NT2/D1 (cell line): ENCODE data around the gene MARK3.

Source experiments
- DNase-seq: peaks from one replicate; pipeline ENCODE4 v3.0.0-alpha.2; 2011; ENCODE audit warnings: low read depth, low spot score
- H3K27me3 ChIP-seq: 2 replicates; pipeline ENCODE4 v1.6.0; 2011; ENCODE audit warnings: mild to moderate bottlenecking; ENCODE audit not compliant: insufficient read length, insufficient read depth
- H3K36me3 ChIP-seq: 2 replicates; pipeline ENCODE4 v1.6.1; 2011; ENCODE audit warnings: mild to moderate bottlenecking, low read length, mixed read lengths; ENCODE audit not compliant: insufficient read depth, insufficient read length
- H3K4me1 ChIP-seq: 2 replicates; pipeline ENCODE4 v1.5.1; 2011; ENCODE audit not compliant: insufficient read depth, insufficient read length
- H3K4me3 ChIP-seq: 2 replicates; pipeline ENCODE4 v1.5.1; 2011; ENCODE audit warnings: low read depth; ENCODE audit not compliant: insufficient read length
- H3K9ac ChIP-seq: 2 replicates; pipeline ENCODE4 v1.6.0; 2011; ENCODE audit warnings: low read depth; ENCODE audit not compliant: insufficient read length
- H3K9me3 ChIP-seq: 2 replicates; pipeline ENCODE4 v1.5.1; 2011; ENCODE audit warnings: mild to moderate bottlenecking, low read length; ENCODE audit not compliant: insufficient read depth
- SUZ12 ChIP-seq: IDR thresholded peaks from 2 replicates; pipeline ENCODE4 v1.6.1; 2011; ENCODE audit not compliant: insufficient read length, insufficient read depth; ENCODE audit errors: extremely low read depth
- YY1 ChIP-seq: IDR thresholded peaks from 2 replicates; pipeline ENCODE4 v1.6.1; 2011; ENCODE audit not compliant: insufficient read length, insufficient read depth
- ZNF274 ChIP-seq: IDR thresholded peaks from 2 replicates; pipeline ENCODE4 v1.6.1; 2011; ENCODE audit warnings: mild to moderate bottlenecking, low read depth, low read length

Gene MARK3

GRCh38 chr14:103456167-103456835, 71.1 kb downstream of the MARK3 start:
- Histone ChIP-seq H3K27me3 (no peaks in the 10 kb centered on the region), H3K4me3 (no peak overlapping the region), H3K9ac (no peak overlapping the region), H3K36me3 (peaks cover 12% of the 10 kb centered on the region), H3K9me3 (no peaks in the 10 kb centered on the region), H3K4me1 (no peaks in the 10 kb centered on the region)
- no peak for DNase-seq
- no peak for TF ChIP-seq SUZ12
- TF ChIP-seq ZNF274 = no peak
- no peak for TF ChIP-seq YY1

- H3K9me3 ChIP-seq = no peaks in the 10 kb centered on the region
These were observed 75.2 kb downstream of the MARK3 start for GRCh38 chr14:103460415-103460814.

GRCh38 chr14:103463149-103463548, 77.9 kb downstream of the MARK3 start:
- TF ChIP-seq ZNF274 (no peak), YY1 (no peak), SUZ12 (no peak)
- Histone ChIP-seq H3K9ac (no peak overlapping the region), H3K4me3 (no peak overlapping the region), H3K36me3 (peaks cover 47% of the 10 kb centered on the region), H3K9me3 (no peaks in the 10 kb centered on the region), H3K4me1 (no peaks in the 10 kb centered on the region), H3K27me3 (no peaks in the 10 kb centered on the region)
- DNase-seq = no peak

More at GRCh38 chr14:103460415-103460814, 75.2 kb downstream of the MARK3 start:
- no peak overlapping the region for H3K4me3 ChIP-seq
- peaks cover 31% of the 10 kb centered on the region for H3K36me3 ChIP-seq
- no peak for DNase-seq
- TF ChIP-seq YY1 (no peak), SUZ12 (no peak), ZNF274 (no peak)
- H3K4me1 ChIP-seq = no peaks in the 10 kb centered on the region
- no peak overlapping the region for H3K9ac ChIP-seq
- no peaks in the 10 kb centered on the region for H3K27me3 ChIP-seq

- DNase-seq = no peak
- Histone ChIP-seq H3K9ac (no peak overlapping the region), H3K9me3 (no peaks in the 10 kb centered on the region), H3K4me1 (no peaks in the 10 kb centered on the region), H3K4me3 (no peak overlapping the region), H3K27me3 (no peaks in the 10 kb centered on the region), H3K36me3 (peaks cover 52% of the 10 kb centered on the region)
- TF ChIP-seq ZNF274 (no peak), SUZ12 (no peak), YY1 (no peak)
These were observed 78.6 kb downstream of the MARK3 start for GRCh38 chr14:103463851-103464250.

- Histone ChIP-seq H3K4me3 (no peak overlapping the region), H3K36me3 (peaks cover 51% of the 10 kb centered on the region), H3K4me1 (no peaks in the 10 kb centered on the region), H3K9me3 (no peaks in the 10 kb centered on the region), H3K9ac (no peak overlapping the region), H3K27me3 (no peaks in the 10 kb centered on the region)
- no peak for DNase-seq
- no peak for TF ChIP-seq YY1
- TF ChIP-seq ZNF274 = no peak
- no peak for TF ChIP-seq SUZ12
These were observed 87.7 kb downstream of the MARK3 start for GRCh38 chr14:103472939-103473338.

- no peak overlapping the region for H3K9ac ChIP-seq
- no peak overlapping the region for H3K4me3 ChIP-seq
- no peak for DNase-seq
- H3K27me3 ChIP-seq = no peaks in the 10 kb centered on the region
- H3K36me3 ChIP-seq = peaks cover 52% of the 10 kb centered on the region
- TF ChIP-seq SUZ12 (no peak), YY1 (no peak), ZNF274 (no peak)
- no peaks in the 10 kb centered on the region for H3K4me1 ChIP-seq
- H3K9me3 ChIP-seq = no peaks in the 10 kb centered on the region
These were observed 89.7 kb downstream of the MARK3 start for GRCh38 chr14:103474893-103475292.

- no peaks in the 10 kb centered on the region for H3K4me1 ChIP-seq
- DNase-seq = no peak
- H3K36me3 ChIP-seq = peaks cover 56% of the 10 kb centered on the region
- no peaks in the 10 kb centered on the region for H3K27me3 ChIP-seq
- no peak overlapping the region for H3K9ac ChIP-seq
- H3K4me3 ChIP-seq = no peak overlapping the region
- TF ChIP-seq SUZ12 = no peak
- no peak for TF ChIP-seq YY1
- no peaks in the 10 kb centered on the region for H3K9me3 ChIP-seq
These were observed 90.8 kb downstream of the MARK3 start for GRCh38 chr14:103476065-103476464.

GRCh38 chr14:103476631-103477030, 91.4 kb downstream of the MARK3 start:
- H3K4me3 ChIP-seq = no peak overlapping the region
- H3K9ac ChIP-seq = no peak overlapping the region
- H3K4me1 ChIP-seq = no peaks in the 10 kb centered on the region
- H3K9me3 ChIP-seq = no peaks in the 10 kb centered on the region
- no peak for DNase-seq
- TF ChIP-seq YY1 (no peak), SUZ12 (no peak), ZNF274 (no peak)
- no peaks in the 10 kb centered on the region for H3K27me3 ChIP-seq
- peaks cover 55% of the 10 kb centered on the region for H3K36me3 ChIP-seq
